GM18870 (cell line): ENCODE measurements around the gene SCN4A.

Source experiments
- ATAC-seq: cut with Tn5 transposase; IDR thresholded peaks from one replicate; pipeline ENCODE4 v1.9.1; 2021; ENCODE audit warnings: moderate library complexity; ENCODE audit not compliant: unreplicated experiment

The SCN4A gene

GRCh38 chr17:64002658-64003525 lies 30.2 kb upstream of the SCN4A start:
- no peak for ATAC-seq

- ATAC-seq = no peak
Observed at GRCh38 chr17:64001763-64002529, 29.2 kb upstream of the SCN4A start.

- no peak for ATAC-seq
Observed at GRCh38 chr17:64001091-64001579, 28.4 kb upstream of the SCN4A start.

GRCh38 chr17:63999680-64000531 lies 27.2 kb upstream of the SCN4A start:
- no peak for ATAC-seq

- no peak for ATAC-seq
Observed at GRCh38 chr17:63998721-63999679, 26.3 kb upstream of the SCN4A start.

GRCh38 chr17:63998050-63998720 lies 25.5 kb upstream of the SCN4A start, which contains the start of gene PRR29:
Gene PRR29 (plus strand): TSS chr17:63998351. CDS start chr17:63998365, 14 bp downstream.
- no peak for ATAC-seq

- no peak for ATAC-seq
Observed at GRCh38 chr17:63997341-63998048, 24.8 kb upstream of the SCN4A start.

- ATAC-seq = no peak
Observed at GRCh38 chr17:63996430-63997182, 23.9 kb upstream of the SCN4A start.

DNA sequence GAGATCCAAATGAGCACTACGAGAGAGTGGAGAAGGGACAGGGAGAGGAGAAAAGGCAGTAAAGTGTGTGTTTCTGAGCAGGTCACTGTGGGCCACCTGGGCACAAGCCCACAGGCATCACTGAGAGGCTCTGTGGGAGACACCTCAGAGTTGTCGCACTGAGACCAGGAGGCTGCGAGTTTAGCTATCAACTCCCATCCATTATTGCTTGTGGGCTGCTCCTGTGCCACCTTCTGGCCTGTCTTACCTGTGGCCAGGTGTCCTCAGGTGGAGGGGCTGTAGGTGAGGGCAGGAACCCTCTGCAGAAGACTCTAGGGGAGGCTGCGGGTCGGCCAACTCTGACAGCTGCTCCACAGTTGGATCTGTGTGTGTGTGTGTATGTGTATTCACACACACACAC lies 22.9 kb upstream of the SCN4A start:
- no peak for ATAC-seq

DNA sequence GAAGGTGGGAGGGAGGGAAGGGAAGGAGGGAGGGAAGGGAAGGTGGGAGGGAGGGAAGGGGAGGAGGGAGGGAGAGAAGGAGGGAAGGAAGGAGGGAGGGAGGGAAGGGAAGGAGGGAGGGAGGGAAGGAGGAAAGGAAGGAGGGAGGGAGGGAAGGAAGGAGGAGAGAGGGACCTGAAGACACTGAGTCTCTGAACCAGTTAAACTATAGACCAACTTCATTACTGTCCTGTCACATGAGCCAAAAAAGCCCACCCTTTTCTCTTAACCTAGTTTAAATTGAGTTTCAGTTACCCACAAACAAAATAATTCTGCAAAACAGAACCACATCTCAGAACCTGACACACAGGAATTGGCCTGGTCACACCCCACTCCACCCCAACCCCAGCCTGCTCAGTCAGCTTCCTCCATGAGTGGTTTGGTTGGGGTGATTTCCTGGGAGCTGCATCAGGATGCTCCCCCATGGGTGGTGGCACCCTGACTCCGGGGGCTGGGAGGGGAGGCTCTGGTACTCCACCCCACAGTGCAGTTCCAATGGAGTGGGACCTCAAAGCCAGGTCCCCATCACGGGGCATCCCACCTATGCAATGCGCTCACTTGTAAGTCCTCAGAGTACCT lies 20.8 kb upstream of the SCN4A start:
- no peak for ATAC-seq

DNA sequence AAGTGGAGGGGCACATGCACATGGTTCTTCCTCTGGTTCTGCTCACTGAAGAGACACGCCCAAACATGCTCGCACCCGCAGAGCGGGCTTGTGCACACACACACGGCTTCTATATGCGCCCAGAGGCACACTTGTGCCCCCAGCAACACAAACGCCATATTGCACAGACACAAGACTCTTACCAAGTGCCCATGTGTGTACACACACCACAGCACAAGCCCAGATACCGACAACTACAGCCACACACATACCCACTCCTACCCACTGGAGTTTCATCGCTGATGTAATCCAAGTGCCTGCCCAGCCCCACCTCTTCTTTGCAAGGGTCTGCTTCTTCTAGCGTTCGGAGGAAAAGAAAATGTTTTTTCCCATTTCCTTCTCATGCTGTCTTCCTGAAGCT lies 18.9 kb upstream of the SCN4A start:
- no peak for ATAC-seq

DNA sequence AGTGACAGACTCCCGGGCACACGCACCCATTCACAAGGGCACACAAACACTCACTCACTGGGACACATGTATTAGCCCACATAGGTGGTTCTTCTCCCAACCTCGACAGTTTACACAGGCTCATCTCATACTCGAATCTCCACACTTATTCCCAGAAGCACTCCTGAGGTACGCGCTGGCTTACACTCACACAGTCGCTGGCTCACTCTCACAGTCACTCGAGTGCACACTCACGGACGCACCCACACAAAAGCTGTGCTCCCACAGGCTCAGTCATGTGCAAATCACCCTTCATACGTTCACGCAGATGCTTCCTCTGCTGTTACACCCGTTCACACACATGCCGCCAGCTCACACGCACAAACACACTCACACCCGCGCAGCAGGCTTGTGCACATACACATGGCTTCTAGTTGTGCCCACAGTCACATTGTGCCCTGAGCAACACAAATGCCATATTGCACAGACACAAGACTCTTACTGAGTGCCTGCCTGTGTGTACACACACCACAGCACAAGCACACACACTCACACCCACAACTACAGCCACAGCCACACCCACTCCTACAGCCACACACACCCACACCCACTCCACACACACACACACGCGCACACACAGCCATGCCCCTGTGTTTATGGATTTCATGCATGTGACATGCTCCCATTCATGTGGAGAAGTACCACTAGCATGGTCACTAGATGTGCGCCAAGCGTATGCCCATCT lies 17.1 kb upstream of the SCN4A start:
- no peak for ATAC-seq

DNA sequence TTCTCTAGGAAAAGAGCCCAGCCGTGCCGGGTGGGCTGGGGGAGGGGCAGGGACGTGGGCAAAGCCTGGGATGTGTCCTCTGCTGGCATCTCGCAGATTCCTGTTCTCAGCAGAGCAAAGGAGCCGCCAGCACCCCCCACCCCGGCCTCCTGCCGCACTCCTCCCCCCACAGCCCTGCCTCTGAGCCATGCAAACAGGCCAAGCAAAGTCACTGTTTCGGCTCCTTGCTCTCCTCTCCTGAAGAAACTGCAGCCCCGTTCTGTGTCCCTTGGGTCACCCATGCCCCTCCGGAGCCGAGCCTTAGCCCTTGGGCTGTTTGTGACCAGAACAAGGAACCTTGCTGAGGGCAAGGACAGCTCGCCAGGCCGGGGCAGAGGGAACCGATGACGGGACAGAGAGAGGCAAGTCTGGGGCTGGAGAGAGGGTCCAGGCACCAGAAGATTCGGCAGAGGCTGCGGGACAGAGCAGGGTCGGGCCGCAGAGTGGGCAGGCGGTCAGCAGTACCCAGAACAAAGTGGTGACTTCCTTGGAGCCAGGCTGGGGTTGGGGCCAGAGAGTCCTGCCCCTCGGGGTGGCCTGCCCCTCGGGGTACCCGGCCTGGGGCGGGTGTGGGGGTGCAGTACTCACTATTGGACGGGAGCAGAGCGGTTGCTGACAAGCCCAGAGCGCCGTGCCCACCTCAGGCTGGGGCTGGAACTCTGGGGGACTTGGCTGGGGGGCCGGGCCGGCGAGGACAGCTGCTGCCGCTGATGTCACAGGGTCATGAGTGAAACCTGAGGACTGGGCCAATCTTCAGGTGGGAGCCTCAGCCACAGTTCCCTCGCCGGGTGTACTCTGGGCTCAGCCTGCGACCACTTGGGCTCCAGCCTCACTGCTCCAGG lies 16.3 kb upstream of the SCN4A start:
- ATAC-seq = no peak

DNA sequence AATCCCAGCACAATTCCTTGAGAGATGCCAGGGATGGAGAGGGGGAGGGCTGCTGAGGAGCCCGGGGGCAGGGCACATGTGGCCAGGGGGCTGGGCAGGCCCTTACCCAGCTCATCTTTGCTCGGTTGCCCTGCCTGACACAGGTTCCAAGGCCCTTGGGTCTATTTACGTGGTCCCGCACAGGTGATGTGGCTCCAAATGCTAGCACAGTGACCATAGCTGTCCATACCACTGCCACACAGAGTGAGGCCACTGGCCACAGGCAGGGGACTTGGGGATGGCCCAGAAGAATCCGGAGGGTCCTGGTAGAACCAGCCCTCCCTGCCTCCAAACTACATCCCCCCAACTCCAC lies 15.4 kb upstream of the SCN4A start:
- no peak for ATAC-seq

- no peak for ATAC-seq
Observed at GRCh38 chr17:63987221-63988126, 14.8 kb upstream of the SCN4A start.
